Measurements from ENCODE around the gene DALRD3. TPM values are rescaled to one million over a fixed set of nuclear protein-coding genes. Genes with fewer than 3 reads are reported as not detected.

DALRD3 gene
- total and polyA plus RNA-seq, 2 of the 8 experiments (the other 6 are each of a cell fraction or from before 2014, with no cell fraction given) = 30.4 to 86.5 TPM

DNA sequence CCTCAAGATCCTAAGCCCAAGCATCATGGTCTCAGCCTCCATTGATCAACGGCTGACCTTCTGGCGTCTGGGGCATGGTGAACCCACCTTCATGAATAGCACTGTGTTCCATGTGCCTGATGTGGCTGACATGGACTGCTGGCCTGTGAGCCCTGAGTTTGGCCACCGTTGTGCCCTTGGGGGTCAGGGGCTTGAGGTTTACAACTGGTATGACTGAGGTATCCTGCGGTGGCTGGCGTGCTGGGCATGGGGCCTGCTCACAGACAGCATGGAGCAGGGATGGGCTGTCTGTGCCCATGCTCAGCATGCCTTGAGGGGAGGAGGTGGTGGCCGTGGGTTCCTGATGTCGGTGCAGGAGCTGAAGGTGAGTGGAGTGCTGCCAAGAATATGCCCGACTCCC, 3.3 kb downstream of the DALRD3 start:
- H4K20me1 ChIP-seq (replicated peaks in 1 of 2; ENCODE audit: control insufficient read depth in 1 of 2, insufficient read depth in 2 of 2, low read length in 2 of 2) = peaks cover 36 to 42% of the 10 kb centered on the region in 2 experiments
- H3K27me3 ChIP-seq (replicated peaks in 1 of 4; ENCODE audit: control insufficient read depth in 3 of 4, extremely low read depth in 1 of 4, insufficient read depth in 3 of 4, low read length in 3 of 4) = no peaks in the 10 kb centered on the region
- peaks cover 0 to 10% (median 5%) of the 10 kb centered on the region in 4 experiments; a peak in 6 of 7 replicates for H3K4me1 ChIP-seq (replicated peaks in 1 of 4; ENCODE audit: control insufficient read depth in 3 of 4, insufficient read depth in 4 of 4, low read length in 3 of 4)
- H2BK120ac ChIP-seq (replicated peaks; ENCODE audit: low read depth, low read length) = no peak overlapping the region
- H3K4me3 ChIP-seq (ENCODE audit: extremely low read depth in 1 of 4, insufficient read depth in 2 of 4, low read depth in 3 of 4, low read length in 4 of 4) = no peak overlapping the region
- no peak overlapping the region for H2BK15ac ChIP-seq (ENCODE audit: low read length)
- H3K9ac ChIP-seq (replicated peaks in 1 of 4; ENCODE audit: extremely low read depth in 1 of 4, low read depth in 3 of 4, low read length in 3 of 4) = no peak overlapping the region
- no peak overlapping the region for H4K8ac ChIP-seq (ENCODE audit: extremely low read depth, insufficient read depth, low read length)
- H2BK20ac ChIP-seq (ENCODE audit: low read length) = no peak overlapping the region
- no peak overlapping the region for H3K23ac ChIP-seq (ENCODE audit: insufficient read length)
- H2BK5ac ChIP-seq (ENCODE audit: low read depth, low read length) = peak overlapping the region; percentile 44; the same call in 1 of the 2 replicates
- peaks cover 15% of the 10 kb centered on the region for H3K23me2 ChIP-seq (ENCODE audit: low read depth, low read length)
- CTCF ChIA-PET (ENCODE audit: partially characterized antibody) = interaction anchor here (0.9 to 24.3 kb wide), 8 partner anchors 9 to 351 kb away, joined by 3 to 467 read pairs (median 4); partner anchors contain the start of genes NDUFAF3, P4HTM and WDR6
- no peak overlapping the region for H2BK12ac ChIP-seq (ENCODE audit: low read depth, low read length)
- H3K27ac ChIP-seq (ENCODE audit: low read depth, low read length) = no peak overlapping the region
- peaks cover 14% of the 10 kb centered on the region for H3K79me1 ChIP-seq (ENCODE audit: low read depth, low read length)
- no peak overlapping the region for H3K4me2 ChIP-seq (ENCODE audit: insufficient read depth in 1 of 2, low read depth in 2 of 2, low read length in 2 of 2)
- DNase-seq (ENCODE audit: low read depth in 1 of 2, low spot score in 2 of 2) (no peak), FAIRE-seq (no peak)
- H2AFZ ChIP-seq (ENCODE audit: low read length) = no peak overlapping the region
- WGBS, 2 experiments (ENCODE audit: extremely low coverage in 1 of 2, insufficient coverage in 1 of 2, insufficient read length in 1 of 2, insufficient replicate concordance in 2 of 2, low coverage in 1 of 2, low lambda C conversion rate in 2 of 2, missing lambda C conversion rate in 1 of 2) = 95% methylated on average over 8 of the region's 8 CpGs; no CpG with 5 or more reads in 1 of the 2 experiments
- no peak overlapping the region for H3K14ac ChIP-seq (ENCODE audit: insufficient read length)
- H2AK5ac ChIP-seq (ENCODE audit: low read depth, low read length) = no peak overlapping the region; the same call in 1 of the 2 replicates
- no peak overlapping the region for H4K5ac ChIP-seq (ENCODE audit: insufficient read length, low read depth, low read length)
- peaks cover 15 to 50% (median 31%) of the 10 kb centered on the region in 4 experiments for H3K36me3 ChIP-seq (ENCODE audit: control insufficient read depth in 2 of 4, insufficient read depth in 4 of 4, low read length in 3 of 4)
- H3K18ac ChIP-seq (ENCODE audit: extremely low read depth, low read length) = no peak overlapping the region
- H3K9me3 ChIP-seq (ENCODE audit: insufficient read depth in 2 of 2, low read depth in 1 of 2, low read length in 1 of 2) = no peaks in the 10 kb centered on the region
- H3K56ac ChIP-seq (replicated peaks; ENCODE audit: insufficient read length, low read depth, low read length) = no peak overlapping the region
- H4K91ac ChIP-seq (replicated peaks; ENCODE audit: insufficient read length, low read length) = no peak overlapping the region
- H3K4ac ChIP-seq (replicated peaks; ENCODE audit: insufficient read length, low read depth, low read length) = no peak overlapping the region
- POLR2A ChIA-PET (ENCODE audit: partially characterized antibody) = interaction anchor here (1.0 to 38.8 kb wide), 9 partner anchors 2 to 351 kb away, joined by 3 to 1518 read pairs (median 7); partner anchors contain the start of genes DALRD3, IMPDH2, NDUFAF3 and P4HTM
- H3K79me2 ChIP-seq (ENCODE audit: control insufficient read depth in 1 of 2, insufficient read depth in 2 of 2, low read length in 2 of 2) = peaks cover 0 to 38% of the 10 kb centered on the region in 2 experiments; a peak in 2 of 4 replicates
- TF ChIP-seq RNF2 (IDR thresholded peaks at IDR 0.05; ENCODE audit: borderline replicate concordance, low read depth, low read length, missing control alignments, poor library complexity, severe bottlenecking) (no peak), CHD1 (IDR thresholded peaks at IDR 0.05; ENCODE audit: low read depth, low read length) (no peak), SP4 (IDR thresholded peaks at IDR 0.05; ENCODE audit: low read length) (no peak)
